WTC11 (cell line): ENCODE results near the gene ADARB2. TPM values are rescaled to one million over a fixed set of nuclear protein-coding genes. Genes with fewer than 3 reads are reported as not detected.

ENCODE experiments used
- ATAC-seq: fragments of 200-7000 bp; cut with Tn5 transposase; 2 replicates; pipeline ENCODE4 v1.10.0; 2021; ENCODE audit warnings: mild to moderate bottlenecking, moderate library complexity
- CTCF ChIA-PET: fragments of 300-600 bp; sonication (Branson Sonifier 250); formaldehyde crosslinking; loops from one replicate; lab custom pipeline; 2021; ENCODE audit warnings: antibody characterized with exemption; lab: Charles Lee
- POLR2A ChIA-PET: fragments of 350-600 bp; sonication (Branson Sonifier 250); formaldehyde crosslinking; loops from one replicate; lab custom pipeline; 2021; ENCODE audit warnings: antibody characterized with exemption; lab: Charles Lee
- DNase-seq: peaks from one replicate; pipeline ENCODE4 v3.0.0; 2021; ENCODE audit warnings: low spot score
- H3K27ac Mint-ChIP-seq: 2 replicates; pipeline ENCODE4 v1.8.0; 2021; ENCODE audit warnings: mixed read lengths
- H3K27me3 Mint-ChIP-seq: 2 replicates; pipeline ENCODE4 v1.8.0; 2021; ENCODE audit warnings: low read depth, mild to moderate bottlenecking, moderate library complexity, mixed read lengths
- H3K36me3 Mint-ChIP-seq: 2 replicates; pipeline ENCODE4 v1.8.0; 2021; ENCODE audit warnings: mixed read lengths
- H3K4me1 Mint-ChIP-seq: 2 replicates; pipeline ENCODE4 v1.8.0; 2022; ENCODE audit warnings: mixed read lengths
- H3K4me3 Mint-ChIP-seq: 2 replicates; pipeline ENCODE4 v1.8.0; 2021; ENCODE audit warnings: mild to moderate bottlenecking, moderate library complexity, mixed read lengths
- H3K9me3 Mint-ChIP-seq: 2 replicates; pipeline ENCODE4 v1.8.0; 2021; ENCODE audit warnings: mixed read lengths
- EMX1 ChIP-seq: fragments of 250-450 bp; sonication (Bioruptor Pico); IDR thresholded peaks from 2 replicates; pipeline ENCODE4 v1.8.0; 2021; ENCODE audit warnings: mild to moderate bottlenecking
- FOXJ3 ChIP-seq: sonication (generic); formaldehyde crosslinking; IDR thresholded peaks from 2 replicates; pipeline ENCODE4 v1.9.0; 2021; ENCODE audit warnings: missing genetic modification reagents, mild to moderate bottlenecking, borderline replicate concordance
- JAZF1 ChIP-seq: fragments of 250-450 bp; sonication (Bioruptor Pico); IDR thresholded peaks from 2 replicates; pipeline ENCODE4 v1.9.0; 2021; ENCODE audit warnings: moderate library complexity, mild to moderate bottlenecking, inconsistent platforms
- NFE2L1 ChIP-seq: sonication (generic); formaldehyde crosslinking; IDR thresholded peaks from 2 replicates; pipeline ENCODE4 v1.8.1; 2023; ENCODE audit warnings: missing genetic modification reagents
- NFYB ChIP-seq: sonication (generic); formaldehyde crosslinking; conservative IDR thresholded peaks from 2 replicates; pipeline ENCODE4 v1.8.0; 2022; ENCODE audit warnings: low read depth, missing genetic modification reagents
- NR3C1 ChIP-seq: sonication (generic); formaldehyde crosslinking; conservative IDR thresholded peaks from 2 replicates; pipeline ENCODE4 v1.8.1; 2023; ENCODE audit warnings: low read depth, mild to moderate bottlenecking, missing genetic modification reagents
- SMAD3 ChIP-seq: sonication (generic); formaldehyde crosslinking; IDR thresholded peaks from 2 replicates; pipeline ENCODE4 v1.8.0; 2022; ENCODE audit warnings: missing genetic modification reagents, mild to moderate bottlenecking, borderline replicate concordance
- SMAD4 ChIP-seq: sonication (generic); formaldehyde crosslinking; IDR thresholded peaks from 2 replicates; pipeline ENCODE4 v1.8.0; 2022; ENCODE audit warnings: mild to moderate bottlenecking, missing genetic modification reagents
- TEAD1 ChIP-seq: sonication (generic); formaldehyde crosslinking; IDR thresholded peaks from 2 replicates; pipeline ENCODE4 v1.8.0; 2022; ENCODE audit warnings: mild to moderate bottlenecking, missing genetic modification reagents
- ZBTB21 ChIP-seq: sonication (generic); formaldehyde crosslinking; IDR thresholded peaks from 2 replicates; pipeline ENCODE4 v1.8.1; 2023; ENCODE audit warnings: mild to moderate bottlenecking, missing genetic modification reagents, borderline replicate concordance
- ZNF121 ChIP-seq: sonication (generic); formaldehyde crosslinking; IDR thresholded peaks from 2 replicates; pipeline ENCODE4 v1.8.0; 2023; ENCODE audit warnings: missing genetic modification reagents
- ZNF396 ChIP-seq: fragments of 250-450 bp; sonication (Bioruptor Pico); IDR thresholded peaks from 2 replicates; pipeline ENCODE4 v1.8.0; 2021; ENCODE audit warnings: mild to moderate bottlenecking, moderate library complexity, borderline replicate concordance
- total RNA-seq: library from RNA; stranded (reverse); gene quantifications from 3 replicates; pipeline ENCODE4 v1.2.3, GENCODE V29; 2021
- TF ChIP-seq, protein P1 (sequence below): sonication (generic); formaldehyde crosslinking; IDR thresholded peaks from 2 replicates; pipeline ENCODE4 v1.8.0; 2023; ENCODE audit warnings: mild to moderate bottlenecking, missing genetic modification reagents
- TF ChIP-seq, protein P2 (sequence below): sonication (generic); formaldehyde crosslinking; IDR thresholded peaks from 2 replicates; pipeline ENCODE4 v1.8.0; 2022; ENCODE audit warnings: mild to moderate bottlenecking, missing genetic modification reagents
- TF ChIP-seq, protein P3 (sequence below): sonication (generic); formaldehyde crosslinking; IDR thresholded peaks from 2 replicates; pipeline ENCODE4 v1.8.0; 2022; ENCODE audit warnings: missing genetic modification reagents

ADARB2 gene
- total RNA-seq, 1 experiment from 2014 or later, result 3.7 TPM

DNA sequence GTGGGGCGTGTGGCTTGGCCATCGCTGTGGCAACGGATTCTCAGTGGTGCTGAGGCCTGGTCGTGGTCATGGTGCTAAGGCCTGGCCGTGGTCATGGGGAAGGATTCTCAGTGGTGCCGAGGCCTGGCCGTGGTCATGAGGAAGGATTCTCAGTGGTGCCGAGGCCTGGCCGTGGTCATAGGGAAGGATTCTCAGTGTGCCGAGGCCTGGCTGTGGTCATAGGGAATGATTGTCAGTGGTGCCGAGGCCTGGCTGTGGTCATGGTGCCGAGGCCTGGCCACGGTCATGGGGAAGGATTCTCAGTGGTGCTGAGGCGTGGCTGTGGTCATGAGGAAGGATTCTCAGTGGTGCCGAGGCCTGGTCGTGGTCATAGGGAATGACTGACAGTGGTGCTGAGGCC lies 327.9 kb downstream of the ADARB2 start:
- H3K36me3 Mint-ChIP-seq, result no peaks in the 10 kb centered on the region
- TF ChIP-seq JAZF1 (CRISPR knock-in tag), result no peak
- TF ChIP-seq ZNF396, result no peak
- TF ChIP-seq TEAD1 (CRISPR knock-in tag), result no peak
- TF ChIP-seq EMX1 (CRISPR knock-in tag), result no peak
- no peak for TF ChIP-seq FOXJ3 (CRISPR knock-in tag)
- TF ChIP-seq ZBTB21 (CRISPR knock-in tag), result no peak
- no peak for TF ChIP-seq NFE2L1 (CRISPR knock-in tag)
- no peak for TF ChIP-seq SMAD3
- no peak for TF ChIP-seq SMAD4 (CRISPR knock-in tag)
- TF ChIP-seq, protein P1, sequence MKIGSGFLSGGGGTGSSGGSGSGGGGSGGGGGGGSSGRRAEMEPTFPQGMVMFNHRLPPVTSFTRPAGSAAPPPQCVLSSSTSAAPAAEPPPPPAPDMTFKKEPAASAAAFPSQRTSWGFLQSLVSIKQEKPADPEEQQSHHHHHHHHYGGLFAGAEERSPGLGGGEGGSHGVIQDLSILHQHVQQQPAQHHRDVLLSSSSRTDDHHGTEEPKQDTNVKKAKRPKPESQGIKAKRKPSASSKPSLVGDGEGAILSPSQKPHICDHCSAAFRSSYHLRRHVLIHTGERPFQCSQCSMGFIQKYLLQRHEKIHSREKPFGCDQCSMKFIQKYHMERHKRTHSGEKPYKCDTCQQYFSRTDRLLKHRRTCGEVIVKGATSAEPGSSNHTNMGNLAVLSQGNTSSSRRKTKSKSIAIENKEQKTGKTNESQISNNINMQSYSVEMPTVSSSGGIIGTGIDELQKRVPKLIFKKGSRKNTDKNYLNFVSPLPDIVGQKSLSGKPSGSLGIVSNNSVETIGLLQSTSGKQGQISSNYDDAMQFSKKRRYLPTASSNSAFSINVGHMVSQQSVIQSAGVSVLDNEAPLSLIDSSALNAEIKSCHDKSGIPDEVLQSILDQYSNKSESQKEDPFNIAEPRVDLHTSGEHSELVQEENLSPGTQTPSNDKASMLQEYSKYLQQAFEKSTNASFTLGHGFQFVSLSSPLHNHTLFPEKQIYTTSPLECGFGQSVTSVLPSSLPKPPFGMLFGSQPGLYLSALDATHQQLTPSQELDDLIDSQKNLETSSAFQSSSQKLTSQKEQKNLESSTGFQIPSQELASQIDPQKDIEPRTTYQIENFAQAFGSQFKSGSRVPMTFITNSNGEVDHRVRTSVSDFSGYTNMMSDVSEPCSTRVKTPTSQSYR (CRISPR knock-in tag), result no peak
- no peak for TF ChIP-seq NR3C1 (CRISPR knock-in tag)
- TF ChIP-seq, protein P2, sequence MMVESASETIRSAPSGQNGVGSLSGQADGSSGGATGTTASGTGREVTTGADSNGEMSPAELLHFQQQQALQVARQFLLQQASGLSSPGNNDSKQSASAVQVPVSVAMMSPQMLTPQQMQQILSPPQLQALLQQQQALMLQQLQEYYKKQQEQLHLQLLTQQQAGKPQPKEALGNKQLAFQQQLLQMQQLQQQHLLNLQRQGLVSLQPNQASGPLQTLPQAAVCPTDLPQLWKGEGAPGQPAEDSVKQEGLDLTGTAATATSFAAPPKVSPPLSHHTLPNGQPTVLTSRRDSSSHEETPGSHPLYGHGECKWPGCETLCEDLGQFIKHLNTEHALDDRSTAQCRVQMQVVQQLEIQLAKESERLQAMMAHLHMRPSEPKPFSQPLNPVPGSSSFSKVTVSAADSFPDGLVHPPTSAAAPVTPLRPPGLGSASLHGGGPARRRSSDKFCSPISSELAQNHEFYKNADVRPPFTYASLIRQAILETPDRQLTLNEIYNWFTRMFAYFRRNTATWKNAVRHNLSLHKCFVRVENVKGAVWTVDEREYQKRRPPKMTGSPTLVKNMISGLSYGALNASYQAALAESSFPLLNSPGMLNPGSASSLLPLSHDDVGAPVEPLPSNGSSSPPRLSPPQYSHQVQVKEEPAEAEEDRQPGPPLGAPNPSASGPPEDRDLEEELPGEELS (CRISPR knock-in tag), result no peak
- TF ChIP-seq, all 79 proteins: peak for 0
- ChIA-PET POLR2A (no interaction called here), CTCF (interaction anchor here (2.3 kb wide), 1 partner anchor 40 kb away, joined by 7 read pairs; no protein-coding TSS in a partner anchor)
- no peak overlapping the region for H3K27ac Mint-ChIP-seq
- H3K27me3 Mint-ChIP-seq, result peaks cover 2% of the 10 kb centered on the region
- H3K9me3 Mint-ChIP-seq, result no peaks in the 10 kb centered on the region
- DNase-seq (no peak), ATAC-seq (no peak)
- no peak overlapping the region for H3K4me3 Mint-ChIP-seq
- H3K4me1 Mint-ChIP-seq, result peaks cover 4% of the 10 kb centered on the region; the same call in 1 of the 2 replicates

DNA sequence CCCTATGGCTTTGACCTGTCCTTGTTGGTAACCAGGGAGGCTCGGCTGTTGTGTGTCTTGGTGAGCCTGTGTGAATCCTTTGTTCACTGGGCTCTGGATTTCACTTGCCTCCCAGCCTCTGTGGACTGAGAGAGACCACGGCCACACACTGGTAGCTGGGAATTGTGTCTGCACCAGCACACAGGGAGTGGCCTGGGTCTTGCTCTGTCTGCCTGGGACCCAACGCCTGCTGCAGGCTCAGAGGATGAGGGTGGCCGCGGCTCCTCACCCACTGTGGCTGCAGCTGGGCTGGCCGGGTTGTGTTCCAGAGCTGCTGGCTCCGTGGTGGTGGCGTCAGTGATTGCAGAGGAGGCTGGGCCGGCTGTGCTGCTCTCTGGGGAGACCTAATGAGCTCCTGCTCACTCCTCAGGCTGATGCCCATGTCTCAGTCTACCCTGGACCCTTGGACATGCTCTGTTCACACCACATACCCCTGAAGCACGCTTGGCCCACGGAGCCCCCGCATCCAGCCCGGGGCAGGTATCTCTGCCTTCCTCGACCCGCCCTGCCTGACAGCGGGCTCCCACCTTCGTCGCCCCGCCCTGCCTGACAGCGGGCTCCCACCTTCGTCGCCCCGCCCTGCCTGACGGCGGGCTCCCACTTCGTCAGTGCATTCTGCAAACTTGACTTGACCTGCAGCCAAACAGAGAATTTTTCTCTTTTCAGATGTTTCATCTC lies 328.5 kb downstream of the ADARB2 start:
- Mint-ChIP-seq H3K9me3 (no peaks in the 10 kb centered on the region), H3K4me1 (peaks cover 5% of the 10 kb centered on the region; the same call in 1 of the 2 replicates), H3K36me3 (no peaks in the 10 kb centered on the region), H3K4me3 (no peak overlapping the region), H3K27ac (no peak overlapping the region), H3K27me3 (peaks cover under 1% of the 10 kb centered on the region)
- DNase-seq (no peak), ATAC-seq (no peak)
- CTCF ChIA-PET, result interaction anchor here (0.8 to 2.3 kb wide), 2 partner anchors 12 to 40 kb away, joined by 3 to 7 read pairs; no protein-coding TSS in a partner anchor
- POLR2A ChIA-PET, result no interaction called here
- TF ChIP-seq ZNF121 (CRISPR knock-in tag) (no peak), ZBTB21 (CRISPR knock-in tag) (no peak), NFYB (CRISPR knock-in tag) (no peak)
- TF ChIP-seq, protein P3, sequence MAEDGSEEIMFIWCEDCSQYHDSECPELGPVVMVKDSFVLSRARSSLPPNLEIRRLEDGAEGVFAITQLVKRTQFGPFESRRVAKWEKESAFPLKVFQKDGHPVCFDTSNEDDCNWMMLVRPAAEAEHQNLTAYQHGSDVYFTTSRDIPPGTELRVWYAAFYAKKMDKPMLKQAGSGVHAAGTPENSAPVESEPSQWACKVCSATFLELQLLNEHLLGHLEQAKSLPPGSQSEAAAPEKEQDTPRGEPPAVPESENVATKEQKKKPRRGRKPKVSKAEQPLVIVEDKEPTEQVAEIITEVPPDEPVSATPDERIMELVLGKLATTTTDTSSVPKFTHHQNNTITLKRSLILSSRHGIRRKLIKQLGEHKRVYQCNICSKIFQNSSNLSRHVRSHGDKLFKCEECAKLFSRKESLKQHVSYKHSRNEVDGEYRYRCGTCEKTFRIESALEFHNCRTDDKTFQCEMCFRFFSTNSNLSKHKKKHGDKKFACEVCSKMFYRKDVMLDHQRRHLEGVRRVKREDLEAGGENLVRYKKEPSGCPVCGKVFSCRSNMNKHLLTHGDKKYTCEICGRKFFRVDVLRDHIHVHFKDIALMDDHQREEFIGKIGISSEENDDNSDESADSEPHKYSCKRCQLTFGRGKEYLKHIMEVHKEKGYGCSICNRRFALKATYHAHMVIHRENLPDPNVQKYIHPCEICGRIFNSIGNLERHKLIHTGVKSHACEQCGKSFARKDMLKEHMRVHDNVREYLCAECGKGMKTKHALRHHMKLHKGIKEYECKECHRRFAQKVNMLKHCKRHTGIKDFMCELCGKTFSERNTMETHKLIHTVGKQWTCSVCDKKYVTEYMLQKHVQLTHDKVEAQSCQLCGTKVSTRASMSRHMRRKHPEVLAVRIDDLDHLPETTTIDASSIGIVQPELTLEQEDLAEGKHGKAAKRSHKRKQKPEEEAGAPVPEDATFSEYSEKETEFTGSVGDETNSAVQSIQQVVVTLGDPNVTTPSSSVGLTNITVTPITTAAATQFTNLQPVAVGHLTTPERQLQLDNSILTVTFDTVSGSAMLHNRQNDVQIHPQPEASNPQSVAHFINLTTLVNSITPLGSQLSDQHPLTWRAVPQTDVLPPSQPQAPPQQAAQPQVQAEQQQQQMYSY (CRISPR knock-in tag), result no peak
- TF ChIP-seq, protein P2 (CRISPR knock-in tag), result no peak
